Activated T-helper 2 cell treated with anti-CD3 and anti-CD28 coated beads, Interferon-gamma antibody, Interleukin-2, Interleukin-4, amounts not matched to agents 10 μg/mL and 5 μg/mL and 100 μg/mL, durations not matched to agents 14 hours and 24 hours and 36 hours (primary cell): ENCODE data around the gene CCDC83. TPM values are rescaled to one million over a fixed set of nuclear protein-coding genes. Genes with fewer than 3 reads are reported as not detected.
"Not testable (repeated sequence)": the region's sequence is repeated elsewhere in the genome, so short reads cannot be mapped to it uniquely, and the experiment has no call there.

Experiments
- DNase-seq: peaks from one replicate; pipeline ENCODE4 v3.0.0; 2021; ENCODE audit warnings: low spot score
- H3K27ac Mint-ChIP-seq: one replicate; pipeline ENCODE4 v1.8.0; 2021; ENCODE audit warnings: mixed read lengths
- H3K27me3 Mint-ChIP-seq: one replicate; pipeline ENCODE4 v1.8.0; 2021; ENCODE audit warnings: low read depth, mixed read lengths
- H3K36me3 Mint-ChIP-seq: one replicate; pipeline ENCODE4 v1.8.0; 2021; ENCODE audit warnings: low read depth, mixed read lengths
- H3K4me1 Mint-ChIP-seq: one replicate; pipeline ENCODE4 v1.8.0; 2021; ENCODE audit warnings: low read depth, mixed read lengths
- H3K4me3 Mint-ChIP-seq: one replicate; pipeline ENCODE4 v1.8.0; 2021; ENCODE audit warnings: low read depth, mild to moderate bottlenecking, moderate library complexity, mixed read lengths
- H3K9me3 Mint-ChIP-seq: one replicate; pipeline ENCODE4 v1.8.0; 2021; ENCODE audit warnings: mixed read lengths
- intact Hi-C: fragments of 100-400 bp; cut with micrococcal nuclease; formaldehyde crosslinking; loops from one replicate; pipeline ENCODE4 v1.15.1; 2023
- total RNA-seq: library from RNA; stranded (reverse); gene quantifications from 2 replicates; pipeline ENCODE4 v1.2.3, GENCODE V29; 2022

Gene CCDC83
- total RNA-seq, 1 donor from 2014 or later = not detected

DNA sequence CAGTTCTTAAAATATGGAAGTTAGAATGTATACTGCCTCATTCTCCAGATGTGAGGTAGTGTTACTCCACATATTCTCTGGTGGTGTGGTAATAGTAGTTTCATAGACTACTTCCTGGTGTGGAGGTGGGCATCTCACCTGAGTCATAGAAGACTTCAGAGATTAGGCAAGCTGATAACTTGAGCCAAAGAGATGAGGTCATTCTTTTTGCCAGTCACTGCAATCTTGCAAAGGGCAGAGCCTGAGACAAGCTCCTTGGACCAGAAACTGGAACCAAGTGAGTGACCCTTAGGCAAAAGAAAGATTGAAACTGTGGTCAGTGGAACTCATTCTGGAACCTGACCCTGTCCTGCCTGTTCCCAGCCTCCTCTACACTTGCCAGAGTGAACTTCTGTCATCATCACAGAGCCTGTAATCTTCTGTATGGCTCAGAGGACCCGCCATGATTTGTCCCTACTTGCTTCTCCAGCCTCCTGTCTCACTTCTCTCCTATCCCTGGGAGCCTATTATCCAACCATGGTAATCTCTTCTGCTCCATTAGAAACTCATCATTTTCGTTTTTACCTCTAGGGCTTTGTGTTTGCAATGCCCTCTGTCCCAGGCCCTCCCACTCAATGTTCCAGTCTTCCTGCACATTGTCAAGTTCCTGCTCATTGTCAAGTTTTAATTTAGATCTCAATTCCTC, 10.6 kb upstream of the CCDC83 start:
- Mint-ChIP-seq H3K4me1 (peaks cover 23% of the 10 kb centered on the region), H3K36me3 (no peaks in the 10 kb centered on the region), H3K4me3 (no peak overlapping the region), H3K27me3 (no peaks in the 10 kb centered on the region), H3K27ac (no peak overlapping the region), H3K9me3 (peaks cover 11% of the 10 kb centered on the region)
- intact Hi-C loops = loop anchor here (2.0 kb wide), 1 partner anchor 16 kb away; no protein-coding TSS in a partner anchor
- no peak for DNase-seq

DNA sequence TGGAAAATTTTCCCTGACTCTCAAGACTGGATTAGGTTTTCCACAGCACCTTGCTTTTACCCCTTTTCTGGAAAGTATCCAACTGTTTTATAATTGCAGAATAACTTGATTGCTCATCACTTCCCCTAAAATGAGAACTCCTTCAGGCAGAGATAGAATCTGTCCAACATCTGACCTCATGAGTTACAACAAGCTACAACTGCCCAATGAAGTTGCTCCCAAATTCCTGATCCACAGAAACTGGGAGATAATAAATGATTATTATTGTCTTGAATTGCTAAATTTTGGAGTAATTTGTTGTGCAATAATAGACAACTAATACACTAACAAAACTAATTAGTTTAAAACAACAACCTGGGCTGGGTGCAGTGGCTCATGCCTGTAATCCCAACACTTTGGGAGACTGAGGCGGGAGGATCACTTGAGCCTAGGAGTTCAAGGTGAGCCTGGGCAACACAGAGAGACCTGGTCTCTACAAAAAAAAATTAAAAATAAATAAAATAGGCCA, 10.0 kb upstream of the CCDC83 start:
- intact Hi-C loops = loop anchor here (2.0 kb wide), 1 partner anchor 16 kb away; no protein-coding TSS in a partner anchor
- Mint-ChIP-seq H3K4me3 (no peak overlapping the region), H3K4me1 (peaks cover 23% of the 10 kb centered on the region), H3K27ac (no peak overlapping the region), H3K9me3 (peaks cover 13% of the 10 kb centered on the region), H3K36me3 (peaks cover 2% of the 10 kb centered on the region), H3K27me3 (no peaks in the 10 kb centered on the region)
- DNase-seq = no peak

DNA sequence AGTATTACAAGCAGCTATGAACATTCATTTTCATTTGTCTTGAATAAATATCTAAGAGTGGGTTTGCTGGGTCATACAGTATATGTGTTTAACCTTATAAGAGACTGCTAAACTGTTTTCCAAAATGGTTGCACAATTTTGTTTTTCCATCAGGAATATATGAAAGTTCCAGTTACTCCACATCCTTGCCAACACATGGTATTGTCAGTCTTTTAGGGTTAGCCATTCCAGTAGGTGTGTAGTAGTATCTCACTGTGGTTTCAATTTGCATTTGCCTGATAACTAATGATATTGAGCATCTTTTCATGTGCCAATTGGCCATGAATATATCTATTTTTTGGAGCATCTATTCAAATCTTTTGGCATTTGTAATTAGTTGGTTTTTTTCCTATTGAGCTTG, 7.7 kb upstream of the CCDC83 start:
- intact Hi-C loops = no loop called here
- no peak for DNase-seq
- no peaks in the 10 kb centered on the region for H3K27me3 Mint-ChIP-seq
- peaks cover 13% of the 10 kb centered on the region for H3K4me1 Mint-ChIP-seq
- no peak overlapping the region for H3K27ac Mint-ChIP-seq
- no peak overlapping the region for H3K4me3 Mint-ChIP-seq
- H3K36me3 Mint-ChIP-seq = peaks cover 14% of the 10 kb centered on the region
- peaks cover 14% of the 10 kb centered on the region for H3K9me3 Mint-ChIP-seq

DNA sequence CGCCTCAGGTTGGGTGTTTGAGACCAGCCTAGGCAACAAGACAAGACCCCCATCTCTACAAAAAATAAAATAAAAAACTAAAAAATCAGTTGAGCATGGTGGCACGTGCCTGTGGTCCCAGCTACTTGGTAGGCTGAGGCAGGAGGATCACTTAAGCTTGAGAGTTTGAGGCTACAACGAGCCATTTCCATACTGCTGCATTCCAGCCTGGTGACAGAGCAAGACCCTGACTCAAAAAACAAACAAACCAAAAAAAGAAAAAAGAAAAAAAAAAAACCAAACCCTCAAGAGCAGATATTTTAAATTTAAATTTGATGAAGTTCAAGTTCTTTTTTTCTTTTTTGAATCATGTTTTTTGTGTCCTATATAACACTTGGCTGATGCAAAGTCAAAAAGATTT, 7.2 kb upstream of the CCDC83 start:
- no peak for DNase-seq
- Mint-ChIP-seq H3K9me3 (peaks cover 14% of the 10 kb centered on the region), H3K27ac (no peak overlapping the region), H3K4me1 (peaks cover 13% of the 10 kb centered on the region), H3K27me3 (no peaks in the 10 kb centered on the region), H3K4me3 (no peak overlapping the region), H3K36me3 (peaks cover 14% of the 10 kb centered on the region)
- intact Hi-C loops = no loop called here

DNA sequence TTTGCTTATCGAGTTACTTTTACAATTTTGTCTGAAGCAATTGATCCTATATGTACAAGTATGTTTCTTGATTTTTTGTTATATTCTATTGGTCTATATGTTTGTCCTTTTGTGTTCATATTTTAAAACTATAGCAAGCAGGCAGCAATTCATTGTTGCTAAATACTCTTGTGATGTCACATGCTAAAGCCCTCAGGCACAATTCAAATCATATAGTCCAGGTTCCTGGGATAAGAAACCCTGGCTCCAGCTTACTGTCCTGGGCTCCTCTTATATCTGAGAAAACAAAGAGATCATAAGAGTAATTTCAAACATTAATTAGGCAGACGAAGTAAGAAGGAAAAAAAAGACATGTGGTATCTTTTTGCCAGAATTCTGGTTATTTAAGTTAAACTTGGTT, 6.6 kb upstream of the CCDC83 start:
- Mint-ChIP-seq H3K36me3 (peaks cover 17% of the 10 kb centered on the region), H3K4me1 (peaks cover 13% of the 10 kb centered on the region), H3K27ac (no peak overlapping the region), H3K9me3 (peaks cover 14% of the 10 kb centered on the region), H3K4me3 (no peak overlapping the region), H3K27me3 (no peaks in the 10 kb centered on the region)
- intact Hi-C loops = no loop called here
- no peak for DNase-seq

DNA sequence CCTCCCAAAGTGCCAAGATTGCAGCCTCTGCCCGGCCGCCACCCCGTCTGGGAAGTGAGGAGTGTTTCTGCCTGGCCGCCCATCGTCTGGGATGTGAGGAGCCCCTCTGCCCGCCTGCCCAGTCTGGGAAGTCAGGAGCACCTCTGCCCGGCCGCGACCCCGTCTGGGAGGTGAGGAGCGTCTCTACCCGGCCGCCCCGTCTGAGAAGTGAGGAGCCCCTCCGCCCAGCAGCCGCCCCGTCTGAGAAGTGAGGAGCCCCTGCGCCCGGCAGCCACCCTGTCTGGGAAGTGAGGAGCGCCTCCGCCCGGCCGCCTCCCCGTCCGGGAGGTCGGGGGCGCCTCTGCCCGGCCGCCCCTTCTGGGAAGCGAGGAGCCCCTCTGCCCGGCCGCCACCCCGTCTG, 2.4 kb upstream of the CCDC83 start:
- not testable (repeated sequence) for H3K9me3 Mint-ChIP-seq, H3K27ac Mint-ChIP-seq, DNase-seq, H3K27me3 Mint-ChIP-seq, H3K4me3 Mint-ChIP-seq
- intact Hi-C loops = loop anchor here (5.0 to 10.0 kb wide), 4 partner anchors 392 to 965 kb away; partner anchors contain the start of gene EED
- H3K4me1 Mint-ChIP-seq = peaks cover 13% of the 10 kb centered on the region
- peaks cover 17% of the 10 kb centered on the region for H3K36me3 Mint-ChIP-seq

DNA sequence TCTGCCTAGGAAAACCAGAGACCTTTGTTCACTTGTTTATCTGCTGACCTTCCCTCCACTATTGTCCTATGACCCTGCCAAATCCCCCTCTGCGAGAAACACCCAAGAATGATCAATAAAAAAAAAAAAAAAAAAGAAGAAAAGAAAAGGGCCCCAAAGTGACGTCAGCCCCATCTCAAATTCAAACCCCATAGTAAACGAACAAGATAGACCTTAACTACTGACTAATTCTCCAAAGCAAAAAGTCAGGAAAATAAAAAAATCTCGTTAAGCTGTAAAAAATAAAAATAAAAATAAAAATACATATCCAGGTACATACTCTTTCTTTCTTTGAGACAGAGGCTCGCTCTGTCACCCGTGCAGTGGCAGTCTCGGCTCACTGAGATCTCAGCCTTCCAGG, 1.6 kb upstream of the CCDC83 start:
- DNase-seq, H3K27ac Mint-ChIP-seq, H3K9me3 Mint-ChIP-seq, H3K27me3 Mint-ChIP-seq: not testable (repeated sequence)
- peaks cover 13% of the 10 kb centered on the region for H3K4me1 Mint-ChIP-seq
- intact Hi-C loops = loop anchor here (5.0 to 10.0 kb wide), 4 partner anchors 391 to 964 kb away; partner anchors contain the start of gene EED
- H3K4me3 Mint-ChIP-seq = peak overlapping the region; percentile 2
- peaks cover 17% of the 10 kb centered on the region for H3K36me3 Mint-ChIP-seq

DNA sequence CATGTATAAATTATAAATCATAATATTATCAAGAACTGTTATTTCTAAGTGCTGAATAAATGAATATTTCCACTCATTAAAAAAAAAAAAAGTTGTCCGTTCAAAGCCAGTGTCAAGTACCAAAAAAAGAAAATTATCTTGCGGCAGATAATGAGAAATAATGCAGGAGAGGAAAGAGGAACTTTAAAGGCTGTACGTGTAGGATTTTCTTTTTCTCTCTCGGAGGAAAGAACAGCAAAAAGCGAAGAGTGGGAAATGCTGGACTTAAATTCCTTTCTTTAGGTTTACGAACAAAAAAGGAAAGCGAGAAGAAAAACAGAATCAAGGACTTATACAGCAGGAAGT, 999 bp upstream of the CCDC83 start:
- intact Hi-C loops = loop anchor here (1.0 to 10.0 kb wide), 8 partner anchors 160 to 963 kb away; partner anchors contain the start of gene EED
- H3K9me3 Mint-ChIP-seq = peaks cover 4% of the 10 kb centered on the region
- no peak for DNase-seq
- peaks cover 17% of the 10 kb centered on the region for H3K36me3 Mint-ChIP-seq
- no peaks in the 10 kb centered on the region for H3K27me3 Mint-ChIP-seq
- H3K4me1 Mint-ChIP-seq = peaks cover 13% of the 10 kb centered on the region
- peak overlapping the region; percentile 84 for H3K4me3 Mint-ChIP-seq
- peak overlapping the region; percentile 90 for H3K27ac Mint-ChIP-seq

DNA sequence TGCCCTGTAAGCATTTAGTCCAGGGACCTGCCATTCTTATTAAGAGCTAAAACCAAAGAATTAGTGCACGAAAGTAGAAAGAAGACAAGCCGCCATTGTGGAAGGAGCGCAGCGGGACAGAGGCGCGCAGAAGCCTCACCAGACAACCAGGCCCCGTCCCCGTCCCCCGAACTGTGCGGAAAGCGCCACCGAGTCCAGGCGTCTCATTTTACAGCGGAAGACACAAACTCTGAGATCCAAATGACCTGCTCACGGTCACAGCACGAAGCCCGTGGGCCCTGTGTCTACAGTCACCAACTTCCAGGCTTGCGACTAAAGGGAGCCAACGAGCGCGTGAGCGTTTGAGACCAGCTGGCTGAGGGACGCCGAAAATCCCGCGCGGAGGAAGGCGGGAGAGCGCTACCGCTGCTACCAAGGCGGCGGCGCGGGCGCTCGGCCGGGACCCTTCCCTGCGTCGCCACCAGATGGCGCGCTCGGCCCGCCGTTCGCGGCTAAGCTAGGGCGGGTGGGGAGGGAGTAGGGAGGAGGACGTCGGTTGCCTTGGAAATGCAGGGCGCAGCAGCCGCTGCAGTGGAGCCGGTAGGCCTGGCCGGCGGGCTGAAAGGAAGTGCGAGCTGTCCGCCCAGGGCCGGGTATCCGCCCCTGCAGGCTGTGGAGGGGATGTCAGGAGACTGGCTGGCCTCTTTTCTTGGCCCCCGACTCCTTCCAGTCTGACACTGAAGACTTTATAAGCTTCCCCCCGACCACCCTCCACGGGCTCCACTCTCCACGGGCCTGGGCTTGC, 434 bp upstream of the CCDC83 start:
- intact Hi-C loops = loop anchor here (1.0 to 10.0 kb wide), 10 partner anchors 27 to 963 kb away; partner anchors contain the start of gene EED
- Mint-ChIP-seq H3K36me3 (peaks cover 17% of the 10 kb centered on the region), H3K27ac (peak overlapping the region; percentile 90), H3K4me1 (peaks cover 13% of the 10 kb centered on the region), H3K4me3 (peak overlapping the region; percentile 84), H3K27me3 (peaks cover 3% of the 10 kb centered on the region), H3K9me3 (peaks cover 4% of the 10 kb centered on the region)
- peak; percentile 87 for DNase-seq

DNA sequence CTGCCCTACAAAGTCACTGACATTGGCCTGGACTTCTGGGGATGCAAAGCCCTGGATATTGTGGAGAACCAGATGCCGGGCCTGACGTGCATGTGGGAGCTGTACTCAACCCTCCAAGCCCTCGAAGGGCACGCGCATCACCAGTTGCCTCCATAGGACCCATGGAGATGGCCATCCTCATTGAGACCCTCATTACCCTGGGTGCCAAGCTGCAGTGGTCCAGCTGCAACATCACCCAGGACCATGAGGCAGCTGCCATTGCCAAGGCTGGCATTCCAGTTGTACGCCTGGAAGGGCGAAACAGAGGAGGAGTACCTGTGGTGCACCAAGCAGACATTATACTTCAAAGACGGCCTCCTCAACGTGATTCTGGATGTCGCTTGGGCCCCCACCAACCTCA, 1.9 kb downstream of the CCDC83 start:
- H3K27me3 Mint-ChIP-seq = peaks cover 17% of the 10 kb centered on the region
- H3K9me3 Mint-ChIP-seq = no peaks in the 10 kb centered on the region
- DNase-seq = no peak
- H3K27ac Mint-ChIP-seq = no peak overlapping the region
- H3K4me3 Mint-ChIP-seq = no peak overlapping the region
- intact Hi-C loops = loop anchor here (5.0 to 10.0 kb wide), 4 partner anchors 90 to 828 kb away; partner anchors contain the start of gene EED
- H3K36me3 Mint-ChIP-seq = peaks cover 7% of the 10 kb centered on the region
- peaks cover 13% of the 10 kb centered on the region for H3K4me1 Mint-ChIP-seq

DNA sequence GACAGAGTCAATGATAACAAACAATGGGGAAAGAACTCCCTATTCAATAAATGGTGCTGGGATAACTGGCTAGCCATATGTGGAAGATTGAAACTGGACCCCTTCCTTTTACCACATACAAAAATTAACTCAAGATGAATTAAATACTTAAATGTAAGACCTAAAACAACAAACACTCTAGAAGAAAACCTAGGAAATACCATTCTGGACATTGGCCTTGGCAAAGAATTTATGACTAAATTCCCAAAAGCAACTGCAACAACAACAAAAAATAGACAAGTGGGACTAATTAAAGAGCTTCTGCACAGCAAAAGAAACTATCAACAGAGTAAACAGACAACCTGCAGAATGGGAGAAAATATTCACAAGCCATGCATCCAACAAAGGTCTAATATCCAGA, 4.4 kb downstream of the CCDC83 start:
- H3K4me1 Mint-ChIP-seq, H3K36me3 Mint-ChIP-seq, H3K9me3 Mint-ChIP-seq, H3K4me3 Mint-ChIP-seq, H3K27ac Mint-ChIP-seq, DNase-seq: not testable (repeated sequence)
- intact Hi-C loops = loop anchor here (5.0 to 10.0 kb wide), 4 partner anchors 88 to 825 kb away; partner anchors contain the start of gene EED
- H3K27me3 Mint-ChIP-seq = peaks cover 32% of the 10 kb centered on the region

DNA sequence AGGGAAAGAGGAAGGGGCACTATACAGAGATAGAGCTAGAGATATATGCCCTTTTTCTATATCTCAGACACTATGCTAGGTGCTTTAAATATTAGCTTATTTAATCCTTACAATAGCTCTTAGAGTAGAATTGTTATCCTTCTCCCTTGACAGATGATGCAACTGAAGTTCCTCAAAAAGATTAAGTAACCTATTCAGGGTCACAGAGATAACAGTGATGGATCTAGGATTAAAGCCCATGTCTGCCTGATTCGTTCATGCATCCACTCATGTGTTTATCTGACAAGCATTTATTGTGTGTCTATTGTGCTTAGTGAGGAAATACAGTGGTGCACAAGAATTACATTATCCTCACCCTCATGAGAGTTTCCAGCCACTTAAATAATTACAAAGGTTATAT, 8.7 kb downstream of the CCDC83 start:
- H3K9me3 Mint-ChIP-seq = no peaks in the 10 kb centered on the region
- intact Hi-C loops = no loop called here
- H3K27ac Mint-ChIP-seq = no peak overlapping the region
- peaks cover 40% of the 10 kb centered on the region for H3K27me3 Mint-ChIP-seq
- H3K4me1 Mint-ChIP-seq = no peaks in the 10 kb centered on the region
- H3K36me3 Mint-ChIP-seq = no peaks in the 10 kb centered on the region
- H3K4me3 Mint-ChIP-seq = no peak overlapping the region
- DNase-seq = no peak
